Caco-2 (cell line): Measurements from ENCODE around the gene SLC1A2. TPM values are rescaled to one million over a fixed set of nuclear protein-coding genes. Genes with fewer than 3 reads are reported as not detected.

Experiments
- BruUV-seq: library from RNA; stranded (reverse); fragments of 400-500 nt; replicated peaks from 2 replicates; lab custom pipeline; 2021; lab: Mats Ljungman, UMichigan
- CTCF ChIA-PET: fragments of 300-600 bp; sonication (Branson Sonifier 250); formaldehyde crosslinking; loops from one replicate; lab custom pipeline; 2022; ENCODE audit warnings: antibody characterized with exemption; lab: Charles Lee
- POLR2A ChIA-PET: fragments of 300-600 bp; sonication (Branson Sonifier 250); formaldehyde crosslinking; loops from one replicate; lab custom pipeline; 2022; ENCODE audit warnings: antibody characterized with exemption; lab: Charles Lee
- DNase-seq, 2 experiments: peaks; one replicate each; pipeline versions ENCODE4 v3.0.0 to v3.0.0-alpha.2; 2020 to 2022
- H3K27me3 ChIP-seq: replicated peaks from 2 replicates; pipeline ENCODE4 v1.6.0; 2011; ENCODE audit warnings: low read length; ENCODE audit not compliant: control insufficient read depth, insufficient read depth
- H3K36me3 ChIP-seq: 2 replicates; pipeline ENCODE4 v1.5.1; 2011; ENCODE audit warnings: low read length; ENCODE audit not compliant: control insufficient read depth, insufficient read depth
- H3K4me1 ChIP-seq: fragments of 250-450 bp; sonication (Bioruptor Pico); 2 replicates; pipeline ENCODE4 v1.5.1; 2020; ENCODE audit warnings: mild to moderate bottlenecking
- H3K4me3 ChIP-seq: 2 replicates; pipeline ENCODE4 v1.5.1; 2011; ENCODE audit warnings: low read depth, mild to moderate bottlenecking, control low read depth, low read length
- H3K9me3 ChIP-seq: fragments of 250-450 bp; sonication (Bioruptor Pico); 2 replicates; pipeline ENCODE4 v1.5.1; 2020; ENCODE audit warnings: mild to moderate bottlenecking, moderate library complexity
- H3K27ac Mint-ChIP-seq: one replicate; pipeline ENCODE4 v1.8.0; 2022; ENCODE audit warnings: mixed read lengths; ENCODE audit not compliant: unreplicated experiment
- H3K27me3 Mint-ChIP-seq: one replicate; pipeline ENCODE4 v1.8.0; 2022; ENCODE audit warnings: mixed read lengths; ENCODE audit not compliant: insufficient read depth, unreplicated experiment
- H3K36me3 Mint-ChIP-seq: one replicate; pipeline ENCODE4 v1.8.0; 2022; ENCODE audit warnings: mild to moderate bottlenecking, mixed read lengths; ENCODE audit not compliant: insufficient read depth, unreplicated experiment
- H3K4me1 Mint-ChIP-seq: one replicate; pipeline ENCODE4 v1.8.0; 2022; ENCODE audit warnings: low read depth, mixed read lengths; ENCODE audit not compliant: unreplicated experiment
- H3K4me3 Mint-ChIP-seq: one replicate; pipeline ENCODE4 v1.8.0; 2022; ENCODE audit warnings: mild to moderate bottlenecking, moderate library complexity, mixed read lengths; ENCODE audit not compliant: unreplicated experiment
- H3K9me3 Mint-ChIP-seq: one replicate; pipeline ENCODE4 v1.8.0; 2022; ENCODE audit warnings: mixed read lengths; ENCODE audit not compliant: unreplicated experiment
- intact Hi-C: fragments of 100-400 bp; cut with micrococcal nuclease; formaldehyde crosslinking; loops from one replicate; pipeline ENCODE4 v1.10.0; 2022; ENCODE audit not compliant: unreplicated experiment
- total RNA-seq: library from RNA; stranded (reverse); gene quantifications from 2 replicates; pipeline ENCODE4 v1.2.3, GENCODE V29; 2022
- TF ChIP-seq, protein P1 (sequence below), 2 experiments: fragments of 200-600 bp in 1 of 2; IDR thresholded peaks; 1 replicate in 1 of 2; 2 replicates in 1 of 2; pipeline versions ENCODE4 v1.5.1 to v1.8.0; 2011 to 2022; ENCODE audit warnings: antibody characterized with exemption in 1 of 2, control low read depth in 1 of 2, inconsistent platforms in 1 of 2, low read depth in 1 of 2, low read length in 1 of 2, mild to moderate bottlenecking in 1 of 2, moderate library complexity in 1 of 2; ENCODE audit not compliant: insufficient read depth in 1 of 2, severe bottlenecking in 1 of 2, unreplicated experiment in 1 of 2

The SLC1A2 gene
- total RNA-seq, 1 experiment from 2014 or later: 2.0 TPM

DNA sequence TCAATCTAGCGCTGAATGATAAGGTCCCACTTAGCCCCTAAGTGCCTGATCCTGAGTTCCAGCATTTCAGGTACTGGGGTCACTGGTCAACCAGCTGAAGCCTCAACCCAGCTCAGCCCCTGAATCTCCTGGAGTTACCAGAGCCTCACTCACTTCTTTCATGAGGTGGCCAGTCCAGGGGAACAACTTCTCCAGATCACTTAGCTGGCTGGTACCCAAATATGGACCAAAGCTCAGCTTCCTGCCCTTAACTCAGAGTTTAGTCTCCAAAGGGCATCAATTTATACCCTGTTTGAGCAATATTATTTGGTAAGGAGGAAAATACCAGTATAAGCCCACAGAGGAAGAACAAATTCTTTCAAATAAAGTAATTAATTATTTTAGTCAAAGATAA is 105.6 kb downstream of the SLC1A2 start:
- Histone ChIP-seq H3K4me1 (no peaks in the 10 kb centered on the region), H3K27me3 (no peaks in the 10 kb centered on the region), H3K36me3 (no peaks in the 10 kb centered on the region), H3K4me3 (no peak overlapping the region), H3K9me3 (no peaks in the 10 kb centered on the region)
- intact Hi-C loops: no loop called here
- H3K36me3 Mint-ChIP-seq: no peaks in the 10 kb centered on the region
- CTCF ChIA-PET: interaction anchor here (0.6 kb wide), 1 partner anchor 81 kb away, joined by 3 read pairs; no protein-coding TSS in a partner anchor
- H3K27me3 Mint-ChIP-seq: no peaks in the 10 kb centered on the region
- H3K4me3 Mint-ChIP-seq: no peak overlapping the region
- BruUV-seq: no TSS peak
- DNase-seq: no peak
- no peaks in the 10 kb centered on the region for H3K4me1 Mint-ChIP-seq
- POLR2A ChIA-PET: no interaction called here
- TF ChIP-seq, protein P1, sequence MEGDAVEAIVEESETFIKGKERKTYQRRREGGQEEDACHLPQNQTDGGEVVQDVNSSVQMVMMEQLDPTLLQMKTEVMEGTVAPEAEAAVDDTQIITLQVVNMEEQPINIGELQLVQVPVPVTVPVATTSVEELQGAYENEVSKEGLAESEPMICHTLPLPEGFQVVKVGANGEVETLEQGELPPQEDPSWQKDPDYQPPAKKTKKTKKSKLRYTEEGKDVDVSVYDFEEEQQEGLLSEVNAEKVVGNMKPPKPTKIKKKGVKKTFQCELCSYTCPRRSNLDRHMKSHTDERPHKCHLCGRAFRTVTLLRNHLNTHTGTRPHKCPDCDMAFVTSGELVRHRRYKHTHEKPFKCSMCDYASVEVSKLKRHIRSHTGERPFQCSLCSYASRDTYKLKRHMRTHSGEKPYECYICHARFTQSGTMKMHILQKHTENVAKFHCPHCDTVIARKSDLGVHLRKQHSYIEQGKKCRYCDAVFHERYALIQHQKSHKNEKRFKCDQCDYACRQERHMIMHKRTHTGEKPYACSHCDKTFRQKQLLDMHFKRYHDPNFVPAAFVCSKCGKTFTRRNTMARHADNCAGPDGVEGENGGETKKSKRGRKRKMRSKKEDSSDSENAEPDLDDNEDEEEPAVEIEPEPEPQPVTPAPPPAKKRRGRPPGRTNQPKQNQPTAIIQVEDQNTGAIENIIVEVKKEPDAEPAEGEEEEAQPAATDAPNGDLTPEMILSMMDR (IDR thresholded peaks at IDR 0.05; ENCODE audit: insufficient read depth in 1 of 2, low read depth in 1 of 2, low read length in 1 of 2, severe bottlenecking in 1 of 2, unreplicated experiment in 1 of 2): no peak
- H3K9me3 Mint-ChIP-seq: no peaks in the 10 kb centered on the region
- H3K27ac Mint-ChIP-seq: no peak overlapping the region

GRCh38 chr11:35313066-35313759 is 106.1 kb downstream of the SLC1A2 start:
- CTCF ChIA-PET: interaction anchor here (0.6 kb wide), 1 partner anchor 82 kb away, joined by 3 read pairs; no protein-coding TSS in a partner anchor

GRCh38 chr11:35311331-35311730 is 108.0 kb downstream of the SLC1A2 start:
- H3K4me1 ChIP-seq: no peaks in the 10 kb centered on the region
- no peaks in the 10 kb centered on the region for H3K4me1 Mint-ChIP-seq
- H3K36me3 Mint-ChIP-seq: no peaks in the 10 kb centered on the region
- no peak overlapping the region for H3K4me3 ChIP-seq
- no peaks in the 10 kb centered on the region for H3K9me3 ChIP-seq
- peaks cover 2% of the 10 kb centered on the region for H3K27me3 Mint-ChIP-seq
- POLR2A ChIA-PET: no interaction called here
- no TSS peak for BruUV-seq
- intact Hi-C loops: no loop called here
- no peaks in the 10 kb centered on the region for H3K9me3 Mint-ChIP-seq
- H3K27ac Mint-ChIP-seq: no peak overlapping the region
- TF ChIP-seq, protein P1 (IDR thresholded peaks at IDR 0.05; ENCODE audit: insufficient read depth in 1 of 2, low read depth in 1 of 2, low read length in 1 of 2, severe bottlenecking in 1 of 2, unreplicated experiment in 1 of 2): no peak
- H3K36me3 ChIP-seq: no peaks in the 10 kb centered on the region
- no peak overlapping the region for H3K4me3 Mint-ChIP-seq
- CTCF ChIA-PET: no interaction called here
- H3K27me3 ChIP-seq: no peaks in the 10 kb centered on the region
- no peak for DNase-seq

More at GRCh38 chr11:35313066-35313759, 106.1 kb downstream of the SLC1A2 start:
- Mint-ChIP-seq H3K4me3 (no peak overlapping the region), H3K9me3 (no peaks in the 10 kb centered on the region), H3K4me1 (no peaks in the 10 kb centered on the region), H3K27ac (no peak overlapping the region), H3K36me3 (no peaks in the 10 kb centered on the region), H3K27me3 (no peaks in the 10 kb centered on the region)
- intact Hi-C loops: no loop called here
- TF ChIP-seq, protein P1 (IDR thresholded peaks at IDR 0.05; ENCODE audit: insufficient read depth in 1 of 2, low read depth in 1 of 2, low read length in 1 of 2, severe bottlenecking in 1 of 2, unreplicated experiment in 1 of 2): no peak
- Histone ChIP-seq H3K27me3 (no peaks in the 10 kb centered on the region), H3K4me3 (no peak overlapping the region), H3K9me3 (no peaks in the 10 kb centered on the region), H3K4me1 (no peaks in the 10 kb centered on the region), H3K36me3 (no peaks in the 10 kb centered on the region)
- no TSS peak for BruUV-seq
- no peak for DNase-seq
- POLR2A ChIA-PET: no interaction called here
